GM18873 (cell line): ENCODE measurements around the gene TARDBP.
"Not testable (repeated sequence)": the region's sequence is repeated elsewhere in the genome, so short reads cannot be mapped to it uniquely, and the experiment has no call there.

Experiments used
- ATAC-seq: cut with Tn5 transposase; IDR thresholded peaks from one replicate; pipeline ENCODE4 v1.9.1; 2021; ENCODE audit warnings: mild to moderate bottlenecking, moderate library complexity, moderate number of reproducible peaks; ENCODE audit not compliant: unreplicated experiment, low FRiP score

Gene TARDBP

DNA sequence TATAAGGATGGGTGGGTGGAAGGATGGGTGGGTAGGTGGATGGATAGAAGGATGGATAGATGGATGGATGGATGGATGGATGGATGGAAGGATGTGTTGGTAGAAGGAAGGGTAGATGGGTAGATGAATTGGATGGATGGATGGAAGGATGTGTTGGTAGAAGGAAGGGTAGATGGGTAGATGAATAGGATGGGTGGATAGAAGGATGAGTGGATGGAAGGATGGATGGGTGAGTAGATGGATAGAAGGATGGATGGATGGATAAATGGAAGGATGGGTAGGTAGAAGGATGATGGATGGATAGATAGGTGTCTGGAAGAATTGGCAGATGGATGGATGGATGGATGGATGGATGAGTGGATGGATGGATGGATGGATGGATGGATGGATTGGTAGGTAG is 28.6 kb downstream of the TARDBP start:
- ATAC-seq = no peak

DNA sequence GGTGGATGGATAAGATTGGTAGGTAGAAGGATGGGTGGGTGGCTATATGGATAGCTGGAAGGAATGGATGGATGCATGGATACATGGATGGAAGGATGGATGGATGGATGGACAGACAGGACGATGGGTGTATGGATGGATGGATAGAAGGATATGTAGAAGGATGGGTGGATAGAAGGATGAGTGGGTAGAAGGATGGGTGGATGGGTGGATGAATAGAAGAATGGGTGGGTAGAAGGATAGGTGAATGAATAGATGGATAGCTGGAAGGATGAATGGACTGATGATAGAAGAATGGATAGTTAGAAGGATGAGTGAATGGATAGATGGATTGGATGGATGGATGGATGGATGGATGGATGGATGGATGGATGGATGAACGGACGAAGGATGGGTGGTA is 29.6 kb downstream of the TARDBP start:
- ATAC-seq = no peak

DNA sequence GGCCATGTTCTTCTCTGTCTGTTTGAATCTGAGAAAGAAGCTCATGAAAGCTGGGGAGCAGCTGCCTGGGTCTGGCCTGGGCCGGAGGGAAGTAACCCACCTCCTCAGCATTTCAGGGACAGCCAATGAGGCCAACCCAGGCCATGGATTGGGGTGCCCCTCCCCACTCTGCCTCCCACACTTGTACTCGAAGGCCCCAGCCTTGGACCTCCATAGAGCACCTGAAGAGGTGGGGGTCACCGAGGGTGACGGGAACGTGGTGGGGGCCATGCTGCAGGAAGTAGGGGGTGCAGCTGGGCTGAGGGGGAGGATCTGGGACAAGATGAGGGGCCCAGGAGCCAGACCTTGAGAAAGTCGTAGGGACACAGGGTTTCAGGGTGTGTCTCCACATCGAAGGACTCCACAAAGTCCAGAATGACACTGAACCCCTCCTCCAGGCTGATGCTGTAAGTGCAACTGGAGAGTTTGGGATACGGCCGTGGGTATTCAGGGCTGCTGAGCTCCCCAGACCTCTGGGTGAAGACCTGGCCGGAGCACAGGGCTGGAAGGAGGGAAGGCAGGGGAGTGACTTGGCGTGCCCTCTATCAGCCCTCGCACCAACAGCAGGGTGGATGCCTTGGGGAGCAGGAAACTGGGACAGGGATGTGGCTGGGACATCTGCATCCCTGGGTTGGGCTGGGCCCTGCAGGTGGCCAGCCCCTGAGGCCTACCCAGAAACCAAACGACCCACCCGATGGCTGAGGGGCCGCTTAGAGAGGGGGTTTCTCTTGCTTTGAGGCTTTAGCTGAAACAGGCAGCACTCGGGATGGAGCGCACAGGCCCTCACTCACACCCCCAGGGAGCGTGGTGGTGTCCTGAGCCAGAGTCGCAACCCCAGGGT is 30.8 kb downstream of the TARDBP start:
- no peak for ATAC-seq

DNA sequence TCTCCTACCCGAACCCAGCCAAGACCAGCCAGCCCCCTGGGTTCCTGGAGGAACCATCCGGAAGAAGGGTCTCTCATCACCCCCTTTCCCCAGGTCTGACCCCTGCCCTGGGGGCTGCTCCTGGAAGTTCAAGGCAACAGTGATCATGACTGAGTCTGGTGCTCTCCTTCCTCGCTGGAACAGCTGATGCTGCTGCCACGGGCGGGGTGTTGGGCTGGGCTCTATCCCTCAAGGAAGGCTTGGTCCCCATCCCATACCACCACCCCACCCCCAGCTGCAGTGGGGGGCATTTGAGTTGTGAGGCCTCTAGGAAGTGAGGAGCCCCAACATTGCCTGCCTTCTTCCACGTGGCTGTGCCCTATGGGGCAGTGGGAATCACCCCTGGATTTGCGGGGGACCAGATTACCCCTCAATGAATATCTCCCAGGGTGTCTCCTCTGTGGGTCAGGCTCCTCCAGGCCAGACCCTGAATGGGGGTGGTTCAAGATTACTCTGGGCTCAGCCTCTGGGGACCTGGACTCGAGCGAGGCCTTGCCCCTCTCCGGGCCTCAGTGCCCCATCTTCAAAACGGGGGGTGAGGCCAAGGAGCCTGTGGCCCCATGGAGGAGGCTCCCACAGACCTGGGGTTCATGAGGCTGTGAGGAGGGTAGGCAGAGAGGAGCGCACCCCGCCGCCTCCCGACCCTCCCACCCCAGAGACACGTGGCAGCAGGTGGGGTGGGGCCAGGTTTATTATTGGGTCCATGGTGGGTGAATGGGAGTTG is 31.8 kb downstream of the TARDBP start:
- ATAC-seq = no peak

DNA sequence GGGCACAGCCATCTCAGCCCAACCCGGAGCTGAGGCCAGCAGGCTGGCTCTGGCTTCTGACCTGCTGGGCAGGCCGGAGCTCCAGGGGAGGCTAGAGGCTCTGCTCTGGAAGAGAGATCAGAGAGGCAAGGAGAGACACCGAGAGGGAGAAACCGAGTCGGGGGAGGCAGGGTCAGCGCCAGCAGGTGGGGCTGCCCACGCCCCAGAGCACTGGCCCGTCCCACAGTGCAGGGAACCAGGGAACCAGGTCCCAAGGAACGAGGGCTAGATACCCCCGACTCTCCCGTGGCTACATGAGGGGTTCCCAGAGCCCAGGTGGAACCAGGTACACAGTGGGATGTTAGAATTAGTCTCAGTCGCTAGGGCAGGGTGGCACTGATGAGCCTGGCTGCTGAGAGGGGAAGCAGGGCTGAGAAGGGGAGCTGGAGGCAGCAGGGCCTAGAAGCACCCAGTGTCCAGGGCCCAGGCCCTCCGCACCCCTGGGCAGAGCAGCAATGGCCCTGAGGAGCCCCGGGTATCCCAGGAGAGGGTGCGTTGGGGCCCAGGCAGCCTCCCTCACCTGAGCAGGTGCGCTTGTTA is 32.5 kb downstream of the TARDBP start:
- no peak for ATAC-seq

DNA sequence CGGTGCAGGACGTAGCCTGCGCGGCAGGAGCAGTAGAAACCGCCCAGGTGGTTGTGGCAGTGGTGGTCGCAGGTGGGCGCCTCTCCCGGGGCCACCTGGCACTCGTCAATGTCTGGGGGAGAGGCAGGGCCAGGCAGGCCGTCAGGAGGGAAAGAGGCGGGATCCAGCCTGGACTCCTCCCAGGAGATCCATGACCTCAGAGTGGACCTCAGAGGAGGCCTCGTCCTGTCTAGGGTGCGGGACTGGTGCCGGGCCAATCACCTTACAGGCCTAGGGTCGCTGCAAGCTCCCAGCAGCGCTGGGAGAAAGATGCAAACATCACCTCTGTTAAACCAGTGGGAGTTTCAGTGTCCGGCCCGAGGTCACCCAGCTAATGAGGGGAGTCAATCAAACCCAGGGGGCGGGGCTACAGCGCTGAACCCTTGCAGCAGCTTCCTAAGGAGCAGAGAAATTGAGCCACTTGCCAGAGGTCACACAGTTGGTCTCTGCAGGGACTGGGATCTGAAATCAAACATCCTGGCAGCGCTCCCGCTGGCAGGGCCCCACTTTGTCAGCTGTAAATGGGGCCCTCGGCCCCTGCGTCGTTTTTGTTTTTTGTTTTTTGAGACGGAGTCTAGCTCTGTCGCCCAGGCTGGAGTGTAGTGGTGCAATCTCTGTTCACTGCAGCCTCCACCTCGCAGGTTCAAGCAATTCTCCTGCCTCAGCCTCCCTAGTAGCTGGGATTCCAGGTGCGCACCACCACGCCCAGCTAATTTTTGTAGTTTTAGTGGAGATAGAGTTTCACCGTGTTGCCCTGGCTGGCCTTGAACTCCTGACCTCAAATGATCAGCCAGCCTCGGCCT is 33.2 kb downstream of the TARDBP start:
- ATAC-seq = no peak

DNA sequence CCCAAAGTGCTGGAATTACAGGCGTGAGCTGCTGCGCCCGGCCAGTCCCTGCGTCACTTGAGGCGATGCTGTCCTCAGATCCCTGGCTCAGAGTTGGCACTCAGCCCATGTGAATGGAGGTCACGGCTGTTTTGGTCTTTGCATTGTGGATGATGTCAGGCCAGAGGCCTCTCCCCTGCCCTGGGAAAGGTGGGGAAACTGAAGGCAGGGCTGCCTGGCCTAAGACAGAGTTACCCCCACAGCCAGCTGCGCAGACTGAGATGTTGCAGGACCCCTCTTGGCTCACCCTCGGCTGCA is 33.8 kb downstream of the TARDBP start:
- no peak for ATAC-seq

DNA sequence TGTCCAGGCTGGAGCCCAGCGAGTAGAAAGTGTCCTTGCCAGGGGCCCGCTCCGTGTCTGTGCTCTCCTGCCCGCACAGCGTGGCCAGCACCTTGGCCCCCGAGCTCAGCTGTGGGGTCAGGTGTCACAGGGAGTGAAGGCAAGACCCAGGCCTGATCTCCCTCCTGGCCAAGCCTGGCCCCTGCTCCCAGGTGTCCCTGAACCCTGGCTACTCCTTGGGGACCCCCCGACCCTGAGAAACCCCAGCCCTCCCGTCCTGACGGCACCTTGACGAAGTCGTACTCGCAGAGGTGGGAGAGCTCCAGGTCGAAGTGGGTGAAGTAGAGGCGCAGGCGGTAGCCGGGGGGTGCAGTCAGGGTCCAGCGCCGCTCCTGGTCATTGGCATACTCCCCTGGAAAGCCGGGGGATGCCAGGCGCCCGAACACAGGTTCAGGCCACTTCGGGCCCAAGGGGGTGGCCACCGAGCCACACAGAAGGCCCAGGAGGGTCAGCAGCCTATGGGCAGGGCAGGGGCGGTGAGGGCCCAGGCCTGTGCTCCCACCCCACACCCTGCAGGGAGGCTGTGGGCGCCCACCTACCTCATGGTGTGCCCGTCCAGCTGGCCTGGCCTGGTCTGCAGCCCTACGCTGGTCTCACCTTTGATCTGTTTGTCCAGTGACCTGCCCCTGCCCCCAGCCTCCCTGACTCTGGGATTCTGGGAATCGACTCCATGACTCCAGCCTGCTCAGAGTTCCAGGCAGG is 34.3 kb downstream of the TARDBP start, which contains the start of gene MASP2:
Gene MASP2 (minus strand): TSS at position 615 of the 741 bp plus-strand sequence. CDS start 32 bp downstream, at position 583.
- no peak for ATAC-seq

DNA sequence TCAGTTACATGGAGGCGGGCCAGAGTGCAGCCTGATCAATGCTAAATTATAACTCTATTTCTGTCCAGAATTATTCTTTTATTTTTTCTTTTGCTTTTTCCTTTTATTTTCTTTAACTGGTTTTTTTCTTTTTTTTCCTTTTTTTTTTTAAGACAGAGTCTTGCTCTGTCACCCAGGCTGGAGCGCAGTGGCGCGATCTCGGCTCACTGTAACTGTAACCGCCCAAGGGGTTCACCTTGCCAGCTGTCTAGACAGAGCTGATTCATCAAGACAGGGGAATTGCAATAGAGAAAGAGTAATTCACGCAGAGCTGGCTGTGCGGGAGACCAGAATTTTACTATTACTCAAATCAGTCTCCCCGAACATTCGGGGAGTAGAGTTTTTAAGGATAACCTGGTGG is 38.7 kb downstream of the TARDBP start:
- not testable (repeated sequence) for ATAC-seq

DNA sequence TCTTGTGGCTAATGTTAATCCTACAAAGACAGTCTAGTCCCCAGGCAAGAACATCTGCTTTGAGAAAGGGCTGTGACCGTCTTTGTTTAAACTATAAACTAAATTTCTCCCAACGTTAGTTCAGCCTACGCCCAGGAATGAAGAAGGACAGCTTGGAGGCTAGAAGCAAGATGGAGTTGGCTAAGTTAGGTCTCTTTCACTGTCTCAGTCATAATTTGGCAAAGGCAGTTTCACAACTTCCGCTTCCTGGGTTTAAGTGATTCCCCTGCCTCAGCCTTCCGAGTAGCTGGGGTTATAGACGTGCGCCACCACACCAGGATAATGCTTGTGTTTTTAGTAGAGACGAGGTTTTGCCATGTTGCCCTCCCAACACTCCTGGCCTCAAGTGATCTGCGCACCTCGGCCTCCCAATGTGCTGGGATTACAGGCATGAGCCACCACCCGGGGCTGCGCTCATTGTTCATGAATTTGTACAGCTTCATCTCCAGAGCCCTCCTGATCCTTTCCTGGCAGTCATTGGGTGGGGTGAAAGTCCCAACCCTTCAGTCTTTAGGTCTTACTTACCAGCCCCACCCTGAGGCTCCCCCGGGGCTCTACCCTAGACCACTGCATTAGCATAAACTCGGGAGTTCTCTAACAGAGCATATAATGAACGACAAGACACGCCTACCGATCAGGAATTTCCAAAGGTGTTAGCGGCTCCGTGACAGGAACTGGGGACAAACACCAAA is 39.5 kb downstream of the TARDBP start:
- ATAC-seq = no peak

DNA sequence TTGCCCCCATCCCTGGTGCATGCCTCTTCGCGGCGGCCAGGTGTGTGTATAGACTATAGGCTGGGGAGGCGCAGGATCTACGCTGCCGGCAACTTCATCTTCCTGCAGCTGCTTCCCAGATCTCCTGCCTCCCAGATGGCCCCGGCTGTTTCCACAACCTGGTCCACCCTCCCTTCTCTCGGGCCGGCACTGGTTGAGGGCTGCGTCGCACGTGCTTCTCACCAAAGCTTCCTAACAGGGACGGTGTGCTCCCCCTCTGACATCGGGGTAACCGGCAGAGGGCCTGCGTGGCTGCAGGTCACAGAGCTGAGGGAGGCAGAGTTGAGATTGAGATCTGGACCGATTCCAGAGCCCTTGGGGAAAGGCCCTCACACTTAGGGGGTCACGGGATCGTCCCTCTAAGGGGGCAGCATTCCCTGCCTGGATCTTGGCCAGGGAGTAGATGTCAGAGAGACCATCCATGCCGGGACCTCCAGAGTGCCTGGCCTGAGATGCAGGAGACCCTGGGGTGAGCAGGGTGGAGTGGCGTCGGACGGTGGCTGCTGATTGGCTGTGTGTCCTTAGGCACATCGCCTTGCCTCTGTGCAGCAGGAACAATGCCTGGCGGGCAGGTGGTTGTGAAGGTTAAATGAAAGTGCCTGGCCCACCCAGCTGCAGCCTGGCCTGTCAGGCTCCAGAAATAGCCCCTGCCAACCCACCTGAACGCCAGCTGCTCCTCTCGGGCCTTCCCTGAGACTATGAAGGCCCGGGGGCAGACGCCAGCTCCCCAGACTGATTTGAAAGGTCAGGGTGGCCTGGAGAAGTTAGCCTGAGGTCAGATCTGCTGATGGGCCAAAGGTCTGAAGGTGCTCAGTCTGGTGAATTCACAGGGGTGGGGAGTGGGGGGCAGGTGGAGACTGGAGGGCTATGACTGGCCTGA is 40.6 kb downstream of the TARDBP start:
- ATAC-seq = no peak

DNA sequence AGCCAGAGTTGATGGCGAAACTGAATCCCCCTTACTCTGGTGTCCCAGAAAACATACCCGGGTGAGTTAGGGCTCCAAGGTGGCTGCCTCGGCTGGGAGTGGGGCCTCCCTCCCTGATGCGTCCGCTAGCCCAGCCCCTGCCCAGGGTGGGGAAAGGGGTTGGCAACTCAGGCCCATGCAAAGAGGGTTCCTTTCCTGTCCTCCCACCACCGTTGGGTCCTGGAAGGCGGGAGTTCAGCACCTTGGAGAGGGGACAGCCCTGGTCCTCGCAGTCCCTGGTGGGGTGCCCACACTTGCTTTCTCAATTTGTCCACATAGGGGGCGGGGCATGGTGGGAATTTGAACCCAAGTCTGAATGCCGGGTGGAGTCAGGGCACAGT is 41.3 kb downstream of the TARDBP start:
- no peak for ATAC-seq

DNA sequence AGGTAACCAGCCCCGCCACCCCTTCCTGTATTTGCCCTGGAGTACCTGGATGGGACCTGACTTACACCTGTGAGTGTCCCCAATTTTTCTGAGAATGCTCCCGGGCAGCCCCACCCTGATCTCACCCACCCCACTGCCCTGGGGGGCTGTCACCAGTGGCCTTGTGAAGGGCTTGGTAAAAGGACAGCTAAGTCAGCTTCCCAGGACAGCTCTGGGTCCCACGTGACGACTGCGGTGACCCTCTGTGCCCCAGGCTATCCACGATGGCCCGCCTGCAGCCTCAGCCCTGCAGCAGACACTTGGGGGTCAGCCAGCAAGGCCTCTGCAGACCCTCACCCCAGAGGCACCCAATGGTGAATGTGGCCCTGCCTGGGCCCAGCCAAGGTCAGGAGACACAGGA is 41.7 kb downstream of the TARDBP start:
- ATAC-seq = no peak

DNA sequence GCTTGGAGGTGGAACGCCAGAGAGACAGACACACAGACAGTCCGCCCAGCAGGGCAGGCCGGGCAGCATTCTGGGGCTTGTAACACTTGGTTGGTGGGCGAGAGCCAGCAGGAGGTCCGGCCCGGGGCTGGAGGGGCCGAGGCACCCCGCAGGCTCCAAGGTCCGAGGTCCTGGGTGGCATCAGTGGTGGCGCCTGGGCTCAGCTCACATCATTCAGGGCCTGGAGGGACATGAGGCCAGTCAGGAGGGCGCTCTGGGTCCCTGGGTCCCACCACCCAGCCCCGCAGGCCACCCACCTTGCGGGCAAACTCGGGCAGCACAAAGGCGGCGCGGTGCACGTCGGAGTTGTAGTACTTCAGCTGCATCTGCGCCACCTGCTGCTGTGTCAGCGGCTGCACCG is 42.2 kb downstream of the TARDBP start:
- ATAC-seq = no peak

DNA sequence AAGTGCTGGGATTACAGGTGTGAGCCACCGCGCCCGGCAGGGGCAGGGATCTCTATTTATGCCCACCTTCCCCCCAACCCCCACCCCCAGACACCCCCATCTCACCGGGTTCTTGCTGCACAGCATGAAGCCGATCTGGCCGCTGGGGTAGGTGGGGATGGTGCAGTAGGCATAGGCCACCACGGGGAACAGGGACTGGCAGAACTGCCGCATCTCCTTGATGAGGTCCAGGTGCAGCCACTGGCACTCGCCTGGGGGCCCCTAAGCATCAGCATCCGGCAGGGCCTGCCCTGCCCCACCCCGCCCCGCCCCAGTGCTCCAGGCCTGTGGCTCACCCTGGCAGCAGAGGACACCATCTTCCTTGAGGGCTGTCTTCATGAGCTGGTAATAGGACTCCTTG is 43.2 kb downstream of the TARDBP start:
- ATAC-seq = no peak

DNA sequence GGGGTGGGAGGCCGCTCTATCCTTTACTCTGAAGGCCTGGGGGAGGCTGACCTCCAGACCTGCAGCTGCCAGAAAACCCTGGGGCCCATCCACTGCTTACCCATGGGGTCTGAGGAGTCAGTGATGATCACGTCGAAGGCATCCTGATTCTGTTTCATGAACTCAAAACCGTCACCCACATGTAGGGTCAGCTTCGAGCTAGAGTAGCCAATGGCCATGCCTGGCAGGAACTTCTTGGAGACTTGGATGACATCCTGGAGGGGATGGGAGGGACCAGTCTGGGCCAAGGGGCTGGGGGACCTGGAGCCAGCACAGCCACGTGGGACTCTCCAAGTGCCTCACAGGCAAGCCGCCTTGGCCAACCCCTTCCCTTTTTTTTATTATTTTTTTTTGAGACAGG is 44.0 kb downstream of the TARDBP start:
- ATAC-seq = no peak

DNA sequence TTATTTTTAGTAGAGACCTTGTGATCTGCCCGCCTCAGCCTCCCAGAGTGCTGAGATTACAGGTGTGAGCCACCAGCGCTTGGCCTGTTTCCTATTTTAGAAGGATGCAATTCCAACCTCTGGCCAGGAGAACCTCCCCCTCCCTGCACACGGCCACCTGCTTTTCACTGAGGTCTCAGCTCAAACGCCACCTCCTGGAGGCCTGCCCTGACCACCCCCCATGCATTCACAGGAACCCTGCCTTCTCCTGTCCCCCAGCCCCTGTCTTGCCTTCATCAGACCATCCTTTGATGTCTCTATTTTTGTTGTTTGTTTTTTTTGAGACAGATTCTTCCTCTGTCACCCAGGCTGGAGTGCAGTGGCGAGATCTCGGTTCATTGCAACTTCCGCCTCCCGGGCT is 45.0 kb downstream of the TARDBP start:
- ATAC-seq = no peak

DNA sequence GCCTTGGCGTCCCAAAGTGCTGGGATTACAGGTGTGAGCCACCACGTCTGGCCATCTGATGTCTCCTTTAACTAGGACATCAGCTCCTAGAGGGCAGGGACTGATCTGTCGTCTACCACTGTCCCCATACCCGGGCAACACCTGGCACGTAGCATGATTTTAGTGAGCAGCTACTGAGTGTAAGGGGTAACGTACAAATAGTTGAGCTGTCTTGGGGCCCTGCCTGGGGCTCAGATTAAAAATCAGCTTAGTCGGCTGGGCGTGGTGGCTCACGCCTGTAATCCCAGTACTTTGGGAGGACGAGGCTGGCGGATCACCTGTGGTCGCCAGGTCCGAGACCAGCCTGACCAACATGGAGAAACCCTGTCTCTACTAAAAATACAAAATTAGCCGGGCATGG is 45.6 kb downstream of the TARDBP start:
- ATAC-seq = no peak
